Activated CD8-positive, alpha-beta memory T cell treated with anti-CD3 and anti-CD28 coated beads, Interleukin-2, amount 10 ng/mL, durations not matched to agents 7 days and 5 days (primary cell): ENCODE measurements around the gene MAPKAPK2. TPM values are rescaled to one million over a fixed set of nuclear protein-coding genes. Genes with fewer than 3 reads are reported as not detected.
A peak's percentile ranks its signal among the peaks of the same experiment; 100 is the strongest.
"Not testable (repeated sequence)": the region's sequence is repeated elsewhere in the genome, so short reads cannot be mapped to it uniquely, and the experiment has no call there.

ENCODE experiments used
- ATAC-seq: fragments of 150-1000 bp; cut with Tn5 transposase; one replicate; pipeline ENCODE4 v1.10.0; 2021; ENCODE audit warnings: moderate library complexity
- CTCF ChIA-PET: fragments of 350-600 bp; sonication (Branson Sonifier 250); formaldehyde crosslinking; loops from one replicate; lab custom pipeline; 2021; ENCODE audit warnings: antibody characterized with exemption; lab: Charles Lee
- DNase-seq: peaks from one replicate; pipeline ENCODE4 v3.0.0-alpha.2; 2020
- H3K27ac Mint-ChIP-seq: one replicate; pipeline ENCODE4 v1.8.0; 2021; ENCODE audit warnings: mild to moderate bottlenecking, mixed read lengths
- H3K27me3 Mint-ChIP-seq: one replicate; pipeline ENCODE4 v1.8.0; 2021; ENCODE audit warnings: mixed read lengths
- H3K36me3 Mint-ChIP-seq: one replicate; pipeline ENCODE4 v1.8.0; 2021; ENCODE audit warnings: mild to moderate bottlenecking, mixed read lengths
- H3K4me1 Mint-ChIP-seq: one replicate; pipeline ENCODE4 v1.8.0; 2021; ENCODE audit warnings: mixed read lengths
- H3K4me3 Mint-ChIP-seq: one replicate; pipeline ENCODE4 v1.8.0; 2021; ENCODE audit warnings: mild to moderate bottlenecking, moderate library complexity, mixed read lengths
- H3K9me3 Mint-ChIP-seq: one replicate; pipeline ENCODE4 v1.8.0; 2022; ENCODE audit warnings: low read depth, mixed read lengths
- total RNA-seq, 2 experiments: library from RNA; stranded (reverse); gene quantifications; one replicate each; pipeline ENCODE4 v1.2.3, GENCODE V29; 2021

MAPKAPK2 gene
- total RNA-seq, 2 experiments from 2014 or later, result 85.7 to 93.8 TPM

- Mint-ChIP-seq H3K36me3 (no peaks in the 10 kb centered on the region), H3K4me1 (peaks cover 75% of the 10 kb centered on the region), H3K4me3 (no peak overlapping the region), H3K27me3 (peaks cover 50% of the 10 kb centered on the region), H3K27ac (no peak overlapping the region), H3K9me3 (no peaks in the 10 kb centered on the region)
- no peak for ATAC-seq
- no peak for DNase-seq
- CTCF ChIA-PET, result interaction anchor here (1.2 to 9.5 kb wide), 7 partner anchors 10 to 38 kb away, joined by 3 to 92 read pairs (median 17); no protein-coding TSS in a partner anchor
Measured at GRCh38 chr1:206771338-206771692, 86.6 kb downstream of the MAPKAPK2 start.

DNA sequence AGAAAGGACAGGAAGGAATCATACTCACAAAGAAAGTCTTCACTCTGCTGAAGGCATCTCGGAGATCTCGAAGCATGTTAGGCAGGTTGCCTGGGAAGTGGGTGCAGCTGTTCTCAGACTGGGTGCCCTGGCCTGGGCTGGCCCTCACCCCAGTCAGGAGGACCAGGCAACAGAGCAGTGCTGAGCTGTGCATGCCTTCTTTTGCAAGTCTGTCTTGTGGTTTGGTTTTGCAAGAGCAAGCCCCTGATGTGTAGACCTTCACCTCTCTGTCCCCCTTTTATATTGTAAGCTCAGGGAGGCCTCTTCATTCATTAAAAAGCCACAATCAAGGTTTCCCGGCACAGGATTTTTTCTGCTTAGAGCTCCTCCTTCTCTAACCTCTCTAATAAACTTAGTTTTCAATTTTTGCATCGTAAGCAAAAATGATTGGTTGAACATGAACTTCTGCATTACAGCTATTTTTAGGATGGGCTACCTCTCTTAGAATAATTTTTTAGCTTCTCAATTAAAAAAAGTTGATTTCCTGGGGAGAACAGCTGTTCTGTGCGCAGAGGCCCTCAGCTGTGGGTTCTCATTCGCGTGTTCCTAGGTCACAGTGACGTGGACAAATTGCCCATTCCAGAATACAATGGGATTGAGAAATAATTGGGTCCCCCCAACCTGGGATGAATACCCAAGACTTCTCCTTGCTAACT lies 87.7 kb downstream of the MAPKAPK2 start, which contains the start of gene IL10:
TSS of gene IL10 (minus strand) at position 252 of the 695 bp plus-strand sequence. CDS start at position 193, 59 bp downstream.
- CTCF ChIA-PET, result interaction anchor here (0.9 to 9.5 kb wide), 8 partner anchors 12 to 57 kb away, joined by 3 to 92 read pairs (median 4); no protein-coding TSS in a partner anchor
- DNase-seq (no peak), ATAC-seq (no peak)
- H3K4me3 Mint-ChIP-seq, result peak within 1 kb of the TSS; percentile 4
- H3K27ac Mint-ChIP-seq, result peak within 1 kb of the TSS; percentile 0
- no peaks in the 10 kb centered on the region for H3K36me3 Mint-ChIP-seq
- H3K27me3 Mint-ChIP-seq, result peaks cover 47% of the 10 kb centered on the region
- H3K9me3 Mint-ChIP-seq, result no peaks in the 10 kb centered on the region
- H3K4me1 Mint-ChIP-seq, result peaks cover 64% of the 10 kb centered on the region

DNA sequence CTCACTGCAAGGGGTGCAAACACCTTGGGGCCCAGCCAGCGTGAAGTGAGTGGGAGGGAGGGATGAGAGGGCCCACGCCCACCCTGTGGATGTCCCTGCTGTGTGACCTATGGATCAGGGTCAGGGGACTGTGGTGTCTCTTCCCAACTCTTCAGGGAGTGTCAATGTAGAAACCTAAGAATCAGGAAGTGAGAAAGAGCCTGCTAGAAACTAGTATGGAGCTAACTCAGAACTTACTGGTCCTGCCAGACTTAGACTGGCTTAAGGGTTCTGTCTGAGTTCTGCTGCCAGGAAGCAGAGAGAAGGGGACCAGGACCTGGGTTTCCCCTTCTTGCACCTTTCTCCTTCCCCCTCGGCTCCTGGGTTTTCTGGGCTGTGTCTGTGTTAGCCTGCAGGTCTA lies 89.4 kb downstream of the MAPKAPK2 start:
- no peak overlapping the region for H3K4me3 Mint-ChIP-seq
- no peak overlapping the region for H3K27ac Mint-ChIP-seq
- peaks cover 53% of the 10 kb centered on the region for H3K4me1 Mint-ChIP-seq
- CTCF ChIA-PET, result interaction anchor here (1.1 to 9.5 kb wide), 6 partner anchors 10 to 138 kb away, joined by 3 to 92 read pairs (median 6); no protein-coding TSS in a partner anchor
- no peaks in the 10 kb centered on the region for H3K9me3 Mint-ChIP-seq
- no peaks in the 10 kb centered on the region for H3K36me3 Mint-ChIP-seq
- DNase-seq (no peak), ATAC-seq (no peak)
- peaks cover 49% of the 10 kb centered on the region for H3K27me3 Mint-ChIP-seq

GRCh38 chr1:206776229-206776628 lies 91.5 kb downstream of the MAPKAPK2 start:
- Mint-ChIP-seq H3K36me3 (no peaks in the 10 kb centered on the region), H3K4me3 (no peak overlapping the region), H3K4me1 (peaks cover 31% of the 10 kb centered on the region), H3K9me3 (no peaks in the 10 kb centered on the region), H3K27ac (no peak overlapping the region), H3K27me3 (peaks cover 40% of the 10 kb centered on the region)
- ATAC-seq (no peak), DNase-seq (no peak)
- CTCF ChIA-PET, result interaction anchor here (0.7 to 2.3 kb wide), 6 partner anchors 22 to 136 kb away, joined by 3 to 15 read pairs (median 3); partner anchors contain the start of gene IL20

GRCh38 chr1:206778031-206778430 lies 93.3 kb downstream of the MAPKAPK2 start:
- peaks cover 31% of the 10 kb centered on the region for H3K4me1 Mint-ChIP-seq
- DNase-seq (no peak), ATAC-seq (no peak)
- peaks cover 29% of the 10 kb centered on the region for H3K27me3 Mint-ChIP-seq
- H3K27ac Mint-ChIP-seq, result no peak overlapping the region
- CTCF ChIA-PET, result interaction anchor here (1.0 to 2.3 kb wide), 3 partner anchors 9 to 43 kb away, joined by 3 to 15 read pairs (median 4); no protein-coding TSS in a partner anchor
- no peaks in the 10 kb centered on the region for H3K36me3 Mint-ChIP-seq
- H3K4me3 Mint-ChIP-seq, result no peak overlapping the region
- no peaks in the 10 kb centered on the region for H3K9me3 Mint-ChIP-seq

- not testable (repeated sequence) for H3K27ac Mint-ChIP-seq, ATAC-seq, H3K9me3 Mint-ChIP-seq, DNase-seq, H3K4me3 Mint-ChIP-seq, H3K36me3 Mint-ChIP-seq
- Mint-ChIP-seq H3K27me3 (peaks cover 22% of the 10 kb centered on the region), H3K4me1 (peaks cover 30% of the 10 kb centered on the region)
- CTCF ChIA-PET, result interaction anchor here (1.0 to 1.3 kb wide), 2 partner anchors 10 to 43 kb away, joined by 3 to 4 read pairs; no protein-coding TSS in a partner anchor
Measured at GRCh38 chr1:206778911-206779310, 94.2 kb downstream of the MAPKAPK2 start.

DNA sequence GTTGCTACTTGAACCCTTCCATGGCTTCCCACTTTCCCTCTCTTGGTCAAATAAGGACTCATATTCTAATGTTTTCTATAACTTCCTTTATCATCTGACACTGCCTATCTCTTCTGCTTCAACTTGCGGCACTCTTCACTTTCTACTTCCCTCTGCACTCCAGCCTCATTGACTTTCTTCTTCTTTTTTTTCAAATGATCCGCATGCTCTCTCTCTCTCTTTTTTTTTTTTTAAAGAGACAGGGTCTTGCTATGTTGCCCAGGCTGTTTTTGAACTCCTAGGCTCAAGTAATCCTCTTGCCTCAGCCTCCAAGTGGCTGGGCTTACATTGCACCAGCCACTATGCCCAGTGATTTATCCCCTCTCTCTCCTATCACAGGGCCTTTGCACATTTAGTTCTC lies 94.9 kb downstream of the MAPKAPK2 start:
- H3K9me3 Mint-ChIP-seq, result no peaks in the 10 kb centered on the region
- ATAC-seq (no peak), DNase-seq (no peak)
- no peak overlapping the region for H3K27ac Mint-ChIP-seq
- H3K4me3 Mint-ChIP-seq, result no peak overlapping the region
- peaks cover 32% of the 10 kb centered on the region for H3K4me1 Mint-ChIP-seq
- H3K36me3 Mint-ChIP-seq, result no peaks in the 10 kb centered on the region
- CTCF ChIA-PET, result interaction anchor here (1.3 to 9.0 kb wide), 2 partner anchors 10 to 43 kb away, joined by 4 to 92 read pairs; partner anchors contain the start of genes IL10 and IL19
- peaks cover 17% of the 10 kb centered on the region for H3K27me3 Mint-ChIP-seq

- DNase-seq, result peak; percentile 71
- ATAC-seq, result no peak
Measured at GRCh38 chr1:206782448-206782847, 97.7 kb downstream of the MAPKAPK2 start.

DNA sequence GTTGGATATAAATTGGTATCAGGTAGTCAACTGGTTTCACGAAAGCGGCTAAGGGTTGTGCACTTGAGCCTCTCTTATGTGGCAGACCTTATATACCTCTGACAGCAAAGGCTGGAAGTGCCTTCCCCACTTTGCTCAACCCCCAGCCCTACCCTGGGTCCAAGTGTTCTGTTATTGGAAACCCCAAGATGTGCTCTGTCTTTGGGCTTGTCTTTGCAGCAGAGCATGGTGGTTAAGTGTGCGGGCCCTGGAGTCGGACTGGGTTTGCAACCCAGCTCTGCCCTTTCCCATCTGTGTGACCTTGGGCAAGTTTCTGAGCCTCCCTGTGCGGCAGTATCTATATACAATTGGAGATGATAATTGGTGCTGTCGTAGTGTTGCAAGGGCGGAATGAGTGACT lies 98.8 kb downstream of the MAPKAPK2 start:
- H3K4me1 Mint-ChIP-seq, result peaks cover 65% of the 10 kb centered on the region
- no peak overlapping the region for H3K4me3 Mint-ChIP-seq
- H3K9me3 Mint-ChIP-seq, result no peaks in the 10 kb centered on the region
- H3K27ac Mint-ChIP-seq, result peak overlapping the region; percentile 34
- ATAC-seq, result no peak
- H3K27me3 Mint-ChIP-seq, result peaks cover 3% of the 10 kb centered on the region
- no peak for DNase-seq
- CTCF ChIA-PET, result interaction anchor here (1.0 to 9.0 kb wide), 7 partner anchors 14 to 129 kb away, joined by 3 to 92 read pairs (median 4); partner anchors contain the start of genes IL10 and IL19
- no peaks in the 10 kb centered on the region for H3K36me3 Mint-ChIP-seq

More at GRCh38 chr1:206782448-206782847, 97.7 kb downstream of the MAPKAPK2 start:
- Mint-ChIP-seq H3K9me3 (no peaks in the 10 kb centered on the region), H3K27ac (peak overlapping the region; percentile 15), H3K4me3 (no peak overlapping the region), H3K36me3 (no peaks in the 10 kb centered on the region), H3K4me1 (peaks cover 57% of the 10 kb centered on the region), H3K27me3 (peaks cover 6% of the 10 kb centered on the region)
- CTCF ChIA-PET, result interaction anchor here (0.8 to 9.0 kb wide), 5 partner anchors 13 to 48 kb away, joined by 4 to 92 read pairs (median 6); partner anchors contain the start of genes IL10 and IL19

Other genes with a start within 250 kb of the MAPKAPK2 start
- 10 to 100 TPM; 64.8 to 72.7 TPM for gene IKBKE, start 214.4 kb upstream of the MAPKAPK2 start, total RNA-seq
- 100 to 1,000 TPM; 184 to 216 TPM for gene RASSF5, start 177.4 kb upstream of the MAPKAPK2 start, total RNA-seq
- 10 to 100 TPM; 51.7 to 68.4 TPM for gene EIF2D, start 72.4 kb upstream of the MAPKAPK2 start, total RNA-seq
- 10 to 100 TPM in 1 of 2 experiments, 1 to 10 TPM in 1; 9.5 to 12.7 TPM for gene DYRK3, start 49.4 kb upstream of the MAPKAPK2 start, total RNA-seq
- not detected for gene IL19, start 85.9 kb downstream of the MAPKAPK2 start, total RNA-seq
- gene IL10, start 87.6 kb downstream of the MAPKAPK2 start, total RNA-seq, result not detected
- not detected for gene IL20, start 180.7 kb downstream of the MAPKAPK2 start, total RNA-seq
- gene IL24, start 212.5 kb downstream of the MAPKAPK2 start, total RNA-seq, result not detected
- 10 to 100 TPM; 33.0 to 37.2 TPM for gene FCMR, start 237.0 kb downstream of the MAPKAPK2 start, total RNA-seq